MM.1S (cell line): ENCODE data around the gene SUOX.

ENCODE experiments used
- CTCF ChIP-seq: fragments of 300-600 bp; sonication (generic); IDR thresholded peaks from 2 replicates; pipeline ENCODE4 v1.5.1; 2016; ENCODE audit warnings: antibody characterized with exemption, low read length, mixed read lengths
- EZH2 ChIP-seq: fragments of 300-600 bp; sonication (generic); optimal IDR thresholded peaks from 2 replicates; pipeline ENCODE3; 2017; ENCODE audit warnings: low read depth, mild to moderate bottlenecking, antibody characterized with exemption, low read length, mixed read lengths
- EZH2phosphoT487 ChIP-seq: fragments of 300-600 bp; sonication (generic); IDR thresholded peaks from 2 replicates; pipeline ENCODE4 v1.6.1; 2018; ENCODE audit warnings: antibody characterized with exemption, low read length

DNA sequence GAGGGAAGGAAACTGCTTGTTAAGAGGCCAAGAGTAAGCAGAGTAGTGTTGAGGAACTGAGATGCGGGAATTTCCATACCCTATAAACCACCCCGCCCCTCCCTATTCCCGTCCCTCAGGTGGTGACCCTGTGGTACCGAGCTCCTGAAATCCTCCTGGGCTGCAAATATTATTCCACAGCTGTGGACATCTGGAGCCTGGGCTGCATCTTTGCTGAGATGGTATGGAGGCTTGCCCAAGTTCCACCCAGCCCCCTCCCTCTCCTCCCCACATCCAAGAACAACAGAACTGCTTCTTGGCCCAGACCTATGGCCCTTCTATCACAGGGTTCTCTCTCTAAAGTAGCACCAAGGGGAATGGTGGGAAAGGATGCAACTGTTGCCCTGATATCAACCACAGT is 27.7 kb upstream of the SUOX start:
- no peak for TF ChIP-seq CTCF
- no peak for TF ChIP-seq EZH2
- TF ChIP-seq EZH2phosphoT487 = no peak
